ENCODE results near the gene DDX31. TPM values are rescaled to one million over a fixed set of nuclear protein-coding genes. Genes with fewer than 3 reads are reported as not detected.

The DDX31 gene
- total and polyA plus RNA-seq, 9 of the 15 experiments (the other 6 are each of a cell fraction or from before 2014, with no cell fraction given), result 11.9 to 24.6 (median 22.2) TPM

GRCh38 chr9:132559711-132560110 lies 110.1 kb downstream of the DDX31 start:
- CTCF ChIA-PET (ENCODE audit: low intra/inter-chr PET ratio), result no interaction called here
- FAIRE-seq (no peak), ATAC-seq (no peak), DNase-seq (ENCODE audit: extremely low read depth in 1 of 4, low spot score in 3 of 4) (no peak)
- no peak overlapping the region for H3K4me2 ChIP-seq (ENCODE audit: insufficient read depth, low read length)
- intact Hi-C loops (cut with micrococcal nuclease), result no loop called here
- H3K79me2 ChIP-seq (ENCODE audit: control insufficient read depth, insufficient read depth, low read length), result no peaks in the 10 kb centered on the region
- H3K36me3 ChIP-seq (ENCODE audit: control insufficient read depth, insufficient read depth, low read length), result no peaks in the 10 kb centered on the region
- no peak overlapping the region for H3K4me3 ChIP-seq
- H2AFZ ChIP-seq (ENCODE audit: low read depth, low read length), result no peak overlapping the region
- no peaks in the 10 kb centered on the region for H3K4me1 ChIP-seq (replicated peaks in 1 of 2; ENCODE audit: control insufficient read depth in 2 of 2, insufficient read depth in 2 of 2, low read length in 2 of 2)
- WGBS (ENCODE audit: insufficient coverage, low coverage, missing lambda C conversion rate), result 0% methylated on average over 2 of the region's 2 CpGs
- BruUV-seq (replicated peaks), result no TSS peak
- peaks cover 50 to 64% of the 10 kb centered on the region in 2 experiments for H3K27me3 ChIP-seq (ENCODE audit: control insufficient read depth in 2 of 2, insufficient read depth in 2 of 2, low read length in 2 of 2)
- no peaks in the 10 kb centered on the region for H3K9me1 ChIP-seq (ENCODE audit: control insufficient read depth, insufficient read depth, low read length)
- no peak overlapping the region for H3K27ac ChIP-seq (ENCODE audit: extremely low read depth, low read depth, low read length)
- no peak overlapping the region for H3K9ac ChIP-seq (ENCODE audit: insufficient read depth in 1 of 2, low read depth in 2 of 2, low read length in 2 of 2)
- 0 out of 2 replicates have a peak, but pooled peaks cover 2% of the 10 kb centered on the region for H4K20me1 ChIP-seq (replicated peaks; ENCODE audit: control insufficient read depth, insufficient read depth, low read length)
- no peaks in the 10 kb centered on the region; the same call in 1 of the 2 replicates for H3K9me3 ChIP-seq (replicated peaks; ENCODE audit: control insufficient read depth, insufficient read depth, low read depth, low read length)
- POLR2A ChIA-PET, result interaction anchor here (0.6 kb wide), 1 partner anchor 8 kb away, joined by 3 read pairs; no protein-coding TSS in a partner anchor
- TF ChIP-seq ZFX (CRISPR knock-in tag; IDR thresholded peaks at IDR 0.05), result no peak
- TF ChIP-seq NFIX (CRISPR knock-in tag; IDR thresholded peaks at IDR 0.05; ENCODE audit: low read depth), result no peak
- TF ChIP-seq, protein P1, sequence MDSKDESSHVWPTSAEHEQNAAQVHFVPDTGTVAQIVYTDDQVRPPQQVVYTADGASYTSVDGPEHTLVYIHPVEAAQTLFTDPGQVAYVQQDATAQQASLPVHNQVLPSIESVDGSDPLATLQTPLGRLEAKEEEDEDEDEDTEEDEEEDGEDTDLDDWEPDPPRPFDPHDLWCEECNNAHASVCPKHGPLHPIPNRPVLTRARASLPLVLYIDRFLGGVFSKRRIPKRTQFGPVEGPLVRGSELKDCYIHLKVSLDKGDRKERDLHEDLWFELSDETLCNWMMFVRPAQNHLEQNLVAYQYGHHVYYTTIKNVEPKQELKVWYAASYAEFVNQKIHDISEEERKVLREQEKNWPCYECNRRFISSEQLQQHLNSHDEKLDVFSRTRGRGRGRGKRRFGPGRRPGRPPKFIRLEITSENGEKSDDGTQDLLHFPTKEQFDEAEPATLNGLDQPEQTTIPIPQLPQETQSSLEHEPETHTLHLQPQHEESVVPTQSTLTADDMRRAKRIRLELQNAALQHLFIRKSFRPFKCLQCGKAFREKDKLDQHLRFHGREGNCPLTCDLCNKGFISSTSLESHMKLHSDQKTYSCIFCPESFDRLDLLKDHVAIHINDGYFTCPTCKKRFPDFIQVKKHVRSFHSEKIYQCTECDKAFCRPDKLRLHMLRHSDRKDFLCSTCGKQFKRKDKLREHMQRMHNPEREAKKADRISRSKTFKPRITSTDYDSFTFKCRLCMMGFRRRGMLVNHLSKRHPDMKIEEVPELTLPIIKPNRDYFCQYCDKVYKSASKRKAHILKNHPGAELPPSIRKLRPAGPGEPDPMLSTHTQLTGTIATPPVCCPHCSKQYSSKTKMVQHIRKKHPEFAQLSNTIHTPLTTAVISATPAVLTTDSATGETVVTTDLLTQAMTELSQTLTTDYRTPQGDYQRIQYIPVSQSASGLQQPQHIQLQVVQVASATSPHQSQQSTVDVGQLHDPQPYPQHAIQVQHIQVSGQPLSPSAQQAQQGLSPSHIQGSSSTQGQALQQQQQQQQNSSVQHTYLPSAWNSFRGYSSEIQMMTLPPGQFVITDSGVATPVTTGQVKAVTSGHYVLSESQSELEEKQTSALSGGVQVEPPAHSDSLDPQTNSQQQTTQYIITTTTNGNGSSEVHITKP (IDR thresholded peaks at IDR 0.05; ENCODE audit: partially characterized antibody), result no peak
- in situ Hi-C loops (cut with MboI), result no loop called here
